Stomach (tissue), 4 donors: Measurements from ENCODE around the gene AKAP6.

Source experiments
- CTCF ChIP-seq, 7 experiments: fragments of 450-650 bp in 4 of 7; fragments of 200-600 bp in 3 of 7; sonication (generic) in 3 of 7; IDR thresholded peaks; one replicate each; pipeline ENCODE4 v1.5.1; 2016 to 2019; ENCODE audit warnings: antibody characterized with exemption in 7 of 7, control low read depth in 2 of 7, mild to moderate bottlenecking in 1 of 7
- EP300 ChIP-seq: sonication (generic); formaldehyde crosslinking; IDR thresholded peaks from one replicate; pipeline ENCODE4 v1.6.1; 2017; ENCODE audit warnings: antibody characterized with exemption
- POLR2A ChIP-seq, 4 donors: fragments of 450-650 bp; IDR thresholded peaks; one replicate each; pipeline ENCODE4 v1.6.1; 2016; ENCODE audit warnings: antibody characterized with exemption in 4 of 4, control low read depth in 2 of 4, mild to moderate bottlenecking in 1 of 4, moderate library complexity in 1 of 4

- TF ChIP-seq CTCF (IDR thresholded peaks at IDR 0.05) = no peak
- no peak for TF ChIP-seq POLR2A (IDR thresholded peaks at IDR 0.05)
- no peak for TF ChIP-seq EP300
Measured at GRCh38 chr14:32561520-32561919, 232.4 kb downstream of the AKAP6 start.
